ENCODE data around the gene TEX14.
A peak's percentile ranks its signal among the peaks of the same experiment; 100 is the strongest.
"Not testable (repeated sequence)": the region's sequence is repeated elsewhere in the genome, so short reads cannot be mapped to it uniquely, and the experiment has no call there.

TEX14 gene
- total RNA-seq = 25.7 reads per million, percentile 52 among the genes with 10 or more reads in this experiment

- no peak for DNase-seq
These were observed at the start of gene TEX14 for GRCh38 chr17:58691701-58692238. TSS of gene TEX14 (minus strand) at chr17:58692045. CDS start at chr17:58652001, 40,044 bp downstream.

- no peak for DNase-seq
These were observed 49.3 kb upstream of the TEX14 start for GRCh38 chr17:58741121-58741625.

- DNase-seq = no peak
These were observed 43.0 kb upstream of the TEX14 start for GRCh38 chr17:58734811-58735210.

GRCh38 chr17:58734040-58734439, 42.2 kb upstream of the TEX14 start:
- DNase-seq = no peak

GRCh38 chr17:58730937-58731336, 39.1 kb upstream of the TEX14 start:
- DNase-seq = no peak

- no peak for DNase-seq
These were observed 37.0 kb upstream of the TEX14 start for GRCh38 chr17:58728798-58729197.

GRCh38 chr17:58722696-58723095, 30.9 kb upstream of the TEX14 start:
- no peak for DNase-seq

GRCh38 chr17:58722274-58722673, 30.4 kb upstream of the TEX14 start:
- no peak for DNase-seq

- peak; percentile 33 for DNase-seq
These were observed 19.2 kb upstream of the TEX14 start for GRCh38 chr17:58710948-58711552.

- DNase-seq = no peak
These were observed 14.7 kb upstream of the TEX14 start for GRCh38 chr17:58706351-58707140.

- no peak for DNase-seq
These were observed 12.1 kb upstream of the TEX14 start for GRCh38 chr17:58703916-58704286.

GRCh38 chr17:58703137-58703915, 11.5 kb upstream of the TEX14 start:
- DNase-seq = no peak

- DNase-seq = no peak
These were observed 10.9 kb upstream of the TEX14 start for GRCh38 chr17:58702708-58703107.

GRCh38 chr17:58702045-58702476, 10.2 kb upstream of the TEX14 start:
- DNase-seq = no peak

- DNase-seq = no peak
These were observed 7.9 kb upstream of the TEX14 start for GRCh38 chr17:58699771-58700170.

GRCh38 chr17:58694826-58695225, 3.0 kb upstream of the TEX14 start:
- DNase-seq = no peak

- DNase-seq = no peak
These were observed 2.5 kb upstream of the TEX14 start for GRCh38 chr17:58694302-58694701.

GRCh38 chr17:58693751-58694150, 1.9 kb upstream of the TEX14 start:
- DNase-seq = no peak

GRCh38 chr17:58693208-58693607, 1.4 kb upstream of the TEX14 start:
- no peak for DNase-seq

- DNase-seq = peak; percentile 73
These were observed 602 bp upstream of the TEX14 start, which contains the start of gene RAD51C for GRCh38 chr17:58692239-58693055. TSS of gene RAD51C (plus strand) at chr17:58692602. CDS start at chr17:58692644, 42 bp downstream.

- not testable (repeated sequence) for DNase-seq
These were observed 1.8 kb downstream of the TEX14 start for GRCh38 chr17:58690033-58690432.

- DNase-seq = no peak
These were observed 3.3 kb downstream of the TEX14 start for GRCh38 chr17:58688521-58688920.
